Fibroblast of lung (primary cell): ENCODE data around the gene ARX. TPM values are rescaled to one million over a fixed set of nuclear protein-coding genes. Genes with fewer than 3 reads are reported as not detected.

ENCODE experiments used
- DNase-seq, 2 donors: peaks; one replicate each; pipeline versions ENCODE4 v3.0.0 to v3.0.0-alpha.2; 2010; ENCODE audit warnings: low read depth in 2 of 2
- H2AFZ ChIP-seq: 2 replicates; pipeline ENCODE4 v1.5.1; 2012; ENCODE audit warnings: low read length, control low read depth, inconsistent platforms
- H3K27ac ChIP-seq: 2 replicates; pipeline ENCODE4 v1.5.1; 2011; ENCODE audit warnings: low read length, control low read depth; ENCODE audit not compliant: insufficient read depth
- H3K27me3 ChIP-seq: 2 replicates; pipeline ENCODE4 v1.5.1; 2011; ENCODE audit warnings: mild to moderate bottlenecking, low read length; ENCODE audit not compliant: control insufficient read depth, insufficient read depth
- H3K36me3 ChIP-seq: 2 replicates; pipeline ENCODE4 v1.5.1; 2011; ENCODE audit warnings: low read length; ENCODE audit not compliant: control insufficient read depth, insufficient read depth
- H3K4me1 ChIP-seq: 2 replicates; pipeline ENCODE4 v1.5.1; 2011; ENCODE audit warnings: low read length; ENCODE audit not compliant: control insufficient read depth, insufficient read depth; ENCODE audit errors: extremely low read depth
- H3K4me2 ChIP-seq: 2 replicates; pipeline ENCODE4 v1.5.1; 2011; ENCODE audit warnings: low read length, control low read depth; ENCODE audit not compliant: insufficient read depth; ENCODE audit errors: extremely low read depth
- H3K4me3 ChIP-seq, 4 experiments: fragments of 200-600 bp in 1 of 4; sonication (generic) in 1 of 4; replicated peaks in 1 of 4; 2 replicates each; pipeline ENCODE4 v1.5.1; 2011 to 2016; ENCODE audit warnings: low read length in 4 of 4, low read depth in 3 of 4, mild to moderate bottlenecking in 3 of 4, control low read depth in 2 of 4, inconsistent platforms in 1 of 4, mixed read lengths in 1 of 4; ENCODE audit not compliant: insufficient read depth in 1 of 4; ENCODE audit errors: control extremely low read depth in 1 of 4
- H3K79me2 ChIP-seq: 2 replicates; pipeline ENCODE4 v1.5.1; 2012; ENCODE audit warnings: mild to moderate bottlenecking, low read length, inconsistent platforms; ENCODE audit not compliant: control insufficient read depth, insufficient read depth
- H3K9ac ChIP-seq: 2 replicates; pipeline ENCODE4 v1.5.1; 2011; ENCODE audit warnings: mild to moderate bottlenecking, low read length, control low read depth; ENCODE audit not compliant: insufficient read depth
- H3K9me3 ChIP-seq: 2 replicates; pipeline ENCODE4 v1.5.1; 2012; ENCODE audit warnings: low read depth, low read length; ENCODE audit not compliant: control insufficient read depth, insufficient read depth
- H4K20me1 ChIP-seq: 2 replicates; pipeline ENCODE4 v1.5.1; 2011; ENCODE audit warnings: low read length; ENCODE audit not compliant: control insufficient read depth, insufficient read depth; ENCODE audit errors: extremely low read depth
- EZH2 ChIP-seq: IDR thresholded peaks from 2 replicates; pipeline ENCODE4 v1.5.1; 2012; ENCODE audit warnings: low read length, control low read depth, mild to moderate bottlenecking; ENCODE audit errors: missing control alignments
- polyA plus RNA-seq, 2 donors: library from polyadenylated mRNA; depleted of rRNA in 1 of 2; stranded (reverse) in 1 of 2; unstranded in 1 of 2; fragments of >200 nt; gene quantifications; 2 replicates each; pipeline ENCODE4 v1.2.1, GENCODE V29; 2011 to 2012; ENCODE audit warnings: missing spikeins in 1 of 2
- total RNA-seq: library from RNA; depleted of rRNA; stranded (reverse); fragments of >200 nt; gene quantifications from 2 replicates; pipeline ENCODE4 v1.2.1, GENCODE V29; 2014
- TF ChIP-seq, protein P1 (sequence below), 2 donors: IDR thresholded peaks in 1 of 2; conservative IDR thresholded peaks in 1 of 2; 1 replicate in 1 of 2; 2 replicates in 1 of 2; pipeline ENCODE4 v1.5.1; 2011 to 2012; ENCODE audit warnings: low read length in 2 of 2, control low read depth in 1 of 2, inconsistent platforms in 1 of 2, low read depth in 1 of 2, mild to moderate bottlenecking in 1 of 2

Gene ARX
- total and polyA plus RNA-seq, 2 donors (not counting 1 experiment from before 2014, with no cell fraction given): not detected

DNA sequence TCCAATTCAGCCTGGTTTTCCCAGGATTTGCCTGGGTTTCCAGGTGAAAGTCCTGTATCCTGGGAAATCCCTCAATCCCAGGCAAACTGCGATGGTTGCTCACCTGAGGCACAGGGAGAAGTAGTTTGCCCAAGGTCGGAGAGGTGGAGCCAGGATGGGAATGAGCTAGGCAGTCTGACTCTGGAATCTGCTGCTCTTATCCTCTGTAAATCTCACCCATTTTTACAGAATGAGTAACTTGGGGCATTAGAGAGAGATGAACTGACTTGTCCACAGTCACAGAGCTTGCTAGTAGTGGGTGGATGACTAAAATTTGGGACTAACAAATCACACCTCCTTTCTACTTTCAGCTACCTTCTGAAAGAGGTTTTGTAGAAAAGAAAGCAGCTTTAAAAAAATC, 9.8 kb upstream of the ARX start:
- DNase-seq: no peak
- Histone ChIP-seq H3K27me3 (peaks cover 33% of the 10 kb centered on the region), H3K79me2 (no peaks in the 10 kb centered on the region), H3K27ac (no peak overlapping the region), H3K4me2 (no peak overlapping the region), H4K20me1 (no peaks in the 10 kb centered on the region), H3K4me1 (no peaks in the 10 kb centered on the region), H3K36me3 (no peaks in the 10 kb centered on the region), H2AFZ (no peak overlapping the region), H3K9me3 (no peaks in the 10 kb centered on the region), H3K9ac (no peak overlapping the region), H3K4me3 (no peak overlapping the region)
- TF ChIP-seq EZH2: no peak
- TF ChIP-seq, protein P1, sequence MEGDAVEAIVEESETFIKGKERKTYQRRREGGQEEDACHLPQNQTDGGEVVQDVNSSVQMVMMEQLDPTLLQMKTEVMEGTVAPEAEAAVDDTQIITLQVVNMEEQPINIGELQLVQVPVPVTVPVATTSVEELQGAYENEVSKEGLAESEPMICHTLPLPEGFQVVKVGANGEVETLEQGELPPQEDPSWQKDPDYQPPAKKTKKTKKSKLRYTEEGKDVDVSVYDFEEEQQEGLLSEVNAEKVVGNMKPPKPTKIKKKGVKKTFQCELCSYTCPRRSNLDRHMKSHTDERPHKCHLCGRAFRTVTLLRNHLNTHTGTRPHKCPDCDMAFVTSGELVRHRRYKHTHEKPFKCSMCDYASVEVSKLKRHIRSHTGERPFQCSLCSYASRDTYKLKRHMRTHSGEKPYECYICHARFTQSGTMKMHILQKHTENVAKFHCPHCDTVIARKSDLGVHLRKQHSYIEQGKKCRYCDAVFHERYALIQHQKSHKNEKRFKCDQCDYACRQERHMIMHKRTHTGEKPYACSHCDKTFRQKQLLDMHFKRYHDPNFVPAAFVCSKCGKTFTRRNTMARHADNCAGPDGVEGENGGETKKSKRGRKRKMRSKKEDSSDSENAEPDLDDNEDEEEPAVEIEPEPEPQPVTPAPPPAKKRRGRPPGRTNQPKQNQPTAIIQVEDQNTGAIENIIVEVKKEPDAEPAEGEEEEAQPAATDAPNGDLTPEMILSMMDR (conservative IDR thresholded peaks at IDR 0.05 in 1 of 2, IDR thresholded peaks at IDR 0.05 in 1 of 2; ENCODE audit: low read depth in 1 of 2, low read length in 2 of 2): no peak

DNA sequence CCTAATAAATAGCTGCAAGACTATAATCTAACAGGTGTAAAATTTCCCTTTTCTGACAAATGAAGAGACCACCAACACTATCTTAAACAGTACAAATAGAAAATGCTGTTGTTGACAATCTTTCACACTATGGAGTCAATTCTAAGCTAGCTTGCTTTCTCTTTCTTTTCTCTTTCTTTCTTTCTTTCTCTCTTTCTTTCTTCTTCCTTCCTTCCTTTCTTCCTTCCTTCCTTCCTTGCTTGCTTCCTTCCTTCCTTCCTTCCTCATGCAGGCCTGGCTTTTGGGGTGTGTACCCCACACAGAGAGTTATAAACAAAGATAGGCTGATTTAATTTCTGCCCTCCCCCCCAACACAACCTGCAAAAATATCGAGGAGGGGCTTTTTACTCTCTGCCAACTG, 8.1 kb upstream of the ARX start:
- no peaks in the 10 kb centered on the region for H3K36me3 ChIP-seq
- no peak overlapping the region for H3K4me3 ChIP-seq
- no peak for TF ChIP-seq EZH2
- TF ChIP-seq, protein P1 (conservative IDR thresholded peaks at IDR 0.05 in 1 of 2, IDR thresholded peaks at IDR 0.05 in 1 of 2; ENCODE audit: low read depth in 1 of 2, low read length in 2 of 2): no peak
- no peak overlapping the region for H3K4me2 ChIP-seq
- no peak overlapping the region for H3K9ac ChIP-seq
- no peaks in the 10 kb centered on the region for H3K79me2 ChIP-seq
- no peaks in the 10 kb centered on the region for H3K4me1 ChIP-seq
- H2AFZ ChIP-seq: no peak overlapping the region
- H3K27me3 ChIP-seq: peaks cover 43% of the 10 kb centered on the region
- H3K9me3 ChIP-seq: no peaks in the 10 kb centered on the region
- H4K20me1 ChIP-seq: no peaks in the 10 kb centered on the region
- DNase-seq: no peak
- H3K27ac ChIP-seq: no peak overlapping the region

DNA sequence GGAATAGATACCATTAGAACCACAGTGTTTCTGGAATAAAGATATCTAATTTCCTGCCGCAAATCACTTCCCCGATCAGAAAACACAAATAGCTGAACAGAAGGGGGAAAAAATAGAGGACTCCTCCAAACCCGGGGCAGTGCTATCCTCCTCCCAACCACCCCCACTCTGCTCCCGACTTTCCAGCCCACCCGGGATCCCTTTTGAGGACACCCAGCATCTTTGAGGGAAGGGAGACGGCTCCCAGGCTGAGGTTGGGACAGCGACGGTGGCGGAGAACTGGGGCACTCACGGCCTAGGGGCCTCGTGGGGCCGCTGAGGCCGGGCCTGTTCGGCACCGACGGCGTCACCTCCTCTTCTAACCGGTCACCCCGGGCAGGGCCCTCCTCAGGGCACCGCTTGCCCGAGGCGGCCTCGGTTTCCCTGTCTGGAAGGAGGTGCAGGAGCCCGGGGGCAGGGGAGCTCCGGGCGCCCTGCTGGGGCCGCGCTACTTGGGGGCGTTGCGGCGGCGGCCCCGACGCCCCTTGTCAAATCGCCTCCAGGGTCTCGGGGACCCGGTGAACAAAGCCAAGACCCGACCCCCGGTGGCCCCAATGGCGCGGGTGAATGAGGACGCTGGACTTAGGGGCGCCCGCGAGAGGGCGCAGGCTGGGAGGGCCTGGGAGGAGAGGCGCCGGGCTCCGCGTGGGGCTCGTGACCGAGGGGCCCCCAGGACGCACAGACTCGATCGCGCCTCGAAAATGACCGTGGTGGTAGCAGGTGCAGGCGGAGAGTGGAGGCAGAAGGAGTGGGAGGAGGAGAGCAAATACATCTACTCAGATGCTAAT, 6.9 kb upstream of the ARX start:
- Histone ChIP-seq H3K36me3 (no peaks in the 10 kb centered on the region), H3K4me2 (no peak overlapping the region), H2AFZ (no peak overlapping the region), H3K27me3 (peaks cover 46% of the 10 kb centered on the region), H3K4me1 (no peaks in the 10 kb centered on the region), H3K79me2 (no peaks in the 10 kb centered on the region), H3K9ac (no peak overlapping the region), H3K9me3 (no peaks in the 10 kb centered on the region), H4K20me1 (no peaks in the 10 kb centered on the region), H3K27ac (no peak overlapping the region), H3K4me3 (no peak overlapping the region)
- DNase-seq: no peak
- TF ChIP-seq, protein P1 (conservative IDR thresholded peaks at IDR 0.05 in 1 of 2, IDR thresholded peaks at IDR 0.05 in 1 of 2; ENCODE audit: low read depth in 1 of 2, low read length in 2 of 2): peak; percentile 6 to 7
- peak; percentile 15 for TF ChIP-seq EZH2
